Inferior parietal cortex (tissue), 1 donor: ENCODE data around the gene DMBT1.
"Not testable (repeated sequence)": the region's sequence is repeated elsewhere in the genome, so short reads cannot be mapped to it uniquely, and the experiment has no call there.

ENCODE experiments used
- DNase-seq: peaks from one replicate; pipeline ENCODE4 v3.0.0-alpha.2; 2016; ENCODE audit errors: extremely low spot score

DMBT1 gene

DNA sequence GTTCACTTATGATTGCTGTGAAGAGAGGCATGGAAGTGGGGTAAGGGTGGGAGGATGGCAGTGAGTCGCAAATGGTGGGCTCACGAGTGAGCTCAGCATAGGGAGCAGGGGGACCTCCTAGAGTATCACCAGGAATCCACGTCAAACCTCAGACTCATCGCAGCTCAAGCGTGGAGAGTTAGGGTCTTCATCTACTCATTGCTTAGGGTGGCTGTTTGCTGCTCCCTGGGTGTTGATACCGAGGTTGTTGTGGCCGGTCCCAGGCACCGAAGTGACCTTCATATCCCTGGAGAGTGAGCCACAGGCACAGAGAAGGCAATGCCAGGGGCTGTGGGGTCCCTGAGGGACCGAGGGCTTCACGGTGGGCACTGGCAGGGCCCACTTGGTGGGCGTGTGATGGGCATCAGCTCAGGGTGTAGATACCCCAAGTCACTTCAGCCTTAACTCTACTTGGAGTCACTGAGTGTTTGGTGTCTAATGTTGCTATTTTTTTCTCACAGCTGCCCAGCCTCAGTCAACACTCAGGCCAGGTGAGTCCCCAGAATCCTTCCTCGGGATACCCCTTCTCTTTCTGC, 16.8 kb downstream of the DMBT1 start:
- no peak for DNase-seq

- not testable (repeated sequence) for DNase-seq
These were observed 25.5 kb downstream of the DMBT1 start for GRCh38 chr10:122586070-122586469.

DNA sequence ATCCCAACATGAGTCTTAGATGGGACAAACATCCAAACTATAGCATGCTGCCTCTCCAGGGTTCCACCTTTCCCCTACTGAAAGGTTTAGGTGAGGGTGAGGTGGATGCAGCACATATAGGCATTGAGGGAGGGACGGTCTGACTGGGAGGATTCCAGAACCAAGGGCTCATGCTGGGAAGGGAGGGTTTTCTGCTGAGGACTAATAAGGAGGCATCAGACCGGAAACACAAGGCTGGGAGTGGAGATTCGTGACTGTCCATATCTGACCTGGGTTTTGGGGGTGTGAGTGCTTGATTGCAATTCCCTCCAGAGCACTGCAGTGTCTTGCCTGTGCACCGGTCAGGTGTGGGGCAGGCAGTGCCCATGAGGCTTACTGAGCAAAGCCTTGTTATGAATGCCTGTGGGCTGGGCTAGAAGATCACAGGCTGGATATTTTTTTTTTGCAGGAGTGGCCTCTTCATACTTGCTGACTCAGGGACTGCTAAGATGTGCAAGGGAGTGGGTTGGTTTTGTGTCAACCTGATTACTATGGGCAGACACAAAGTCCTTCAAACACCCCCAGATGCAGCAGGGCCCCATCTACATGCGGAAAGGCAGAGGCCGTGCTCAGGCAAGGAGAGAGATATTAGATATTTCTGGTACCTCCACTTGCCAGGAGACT, 26.7 kb downstream of the DMBT1 start:
- no peak for DNase-seq

- no peak for DNase-seq
These were observed 27.8 kb downstream of the DMBT1 start for GRCh38 chr10:122588381-122588780.

- no peak for DNase-seq
These were observed 29.6 kb downstream of the DMBT1 start for GRCh38 chr10:122590153-122590552.

GRCh38 chr10:122591736-122592135, 31.2 kb downstream of the DMBT1 start:
- no peak for DNase-seq

DNA sequence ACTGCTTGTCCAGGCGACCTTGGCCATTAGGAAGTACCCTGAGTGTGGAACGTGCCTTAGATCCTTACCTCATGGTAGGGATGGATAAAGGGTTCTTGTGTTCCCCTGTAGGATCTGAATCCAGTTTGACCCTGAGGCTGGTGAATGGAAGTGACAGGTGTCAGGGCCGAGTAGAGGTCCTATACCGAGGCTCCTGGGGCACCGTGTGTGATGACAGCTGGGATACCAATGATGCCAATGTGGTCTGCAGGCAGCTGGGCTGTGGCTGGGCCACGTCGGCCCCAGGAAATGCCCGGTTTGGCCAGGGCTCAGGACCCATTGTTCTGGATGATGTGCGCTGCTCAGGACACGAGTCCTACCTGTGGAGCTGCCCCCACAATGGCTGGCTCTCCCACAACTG, 31.6 kb downstream of the DMBT1 start:
- DNase-seq = no peak

DNA sequence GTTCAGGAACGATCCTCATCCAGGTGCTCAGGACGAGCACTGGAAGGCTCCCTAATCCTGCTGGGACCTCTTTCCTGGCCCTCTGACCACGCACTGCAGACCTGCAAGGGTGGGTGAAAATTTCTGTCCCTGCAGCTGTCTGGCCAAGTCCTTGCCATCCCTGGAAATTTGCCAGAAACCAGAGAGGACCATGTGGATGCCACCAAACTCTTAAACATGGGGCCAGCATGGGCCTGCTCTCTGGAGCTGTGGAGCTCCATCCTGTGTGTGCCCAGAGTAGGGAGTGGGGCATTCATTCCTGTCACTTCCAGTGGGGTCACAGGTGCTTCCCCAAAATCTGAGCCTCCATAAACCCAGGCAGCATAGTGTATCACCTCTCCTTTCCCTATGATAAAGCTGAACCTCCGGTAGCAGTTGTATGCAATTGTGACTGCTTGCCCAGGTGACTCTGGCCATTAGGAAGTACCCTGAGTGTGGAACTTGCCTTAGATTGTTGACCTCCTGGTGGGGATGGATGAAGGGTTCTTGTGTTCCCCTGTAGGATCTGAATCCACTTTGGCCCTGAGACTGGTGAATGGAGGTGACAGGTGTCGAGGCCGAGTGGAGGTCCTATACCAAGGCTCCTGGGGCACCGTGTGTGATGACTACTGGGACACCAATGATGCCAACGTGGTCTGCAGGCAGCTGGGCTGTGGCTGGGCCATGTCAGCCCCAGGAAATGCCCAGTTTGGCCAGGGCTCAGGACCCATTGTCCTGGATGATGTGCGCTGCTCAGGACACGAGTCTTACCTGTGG, 57.1 kb downstream of the DMBT1 start:
- no peak for DNase-seq

DNA sequence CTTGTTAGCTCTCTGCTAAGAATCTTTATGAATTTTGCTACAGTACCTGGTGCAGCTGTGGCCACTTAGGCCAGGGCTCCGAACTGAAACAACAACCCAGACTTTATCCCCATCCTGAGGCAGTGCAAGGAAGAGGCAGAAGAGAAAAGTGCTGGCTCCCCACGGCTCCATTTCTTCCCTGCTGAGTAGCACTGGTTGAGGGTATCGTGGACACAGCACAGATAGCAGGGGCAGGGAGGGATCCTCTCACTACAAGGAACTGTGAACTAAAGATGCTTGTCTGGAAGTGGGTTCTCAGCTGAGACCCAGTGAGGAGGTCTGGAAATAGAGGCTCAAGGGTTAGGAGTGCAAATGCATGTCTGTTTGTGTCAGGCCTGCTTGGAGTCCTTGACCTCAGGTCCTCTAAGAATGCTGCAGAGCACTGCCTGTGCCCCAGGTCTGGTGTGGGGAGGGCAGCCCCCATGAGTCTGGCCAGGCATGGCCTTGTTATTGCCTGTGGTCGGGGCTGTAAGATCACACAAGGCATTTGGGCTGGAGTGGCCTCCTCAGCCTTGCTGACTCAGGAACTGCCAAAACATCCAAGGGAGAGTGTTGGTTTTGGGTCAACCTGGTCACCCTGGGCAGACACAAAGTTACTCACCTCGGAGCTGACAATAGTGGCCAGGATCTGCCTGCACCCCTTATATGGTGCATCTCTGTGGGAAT, 58.1 kb downstream of the DMBT1 start:
- no peak for DNase-seq

DNA sequence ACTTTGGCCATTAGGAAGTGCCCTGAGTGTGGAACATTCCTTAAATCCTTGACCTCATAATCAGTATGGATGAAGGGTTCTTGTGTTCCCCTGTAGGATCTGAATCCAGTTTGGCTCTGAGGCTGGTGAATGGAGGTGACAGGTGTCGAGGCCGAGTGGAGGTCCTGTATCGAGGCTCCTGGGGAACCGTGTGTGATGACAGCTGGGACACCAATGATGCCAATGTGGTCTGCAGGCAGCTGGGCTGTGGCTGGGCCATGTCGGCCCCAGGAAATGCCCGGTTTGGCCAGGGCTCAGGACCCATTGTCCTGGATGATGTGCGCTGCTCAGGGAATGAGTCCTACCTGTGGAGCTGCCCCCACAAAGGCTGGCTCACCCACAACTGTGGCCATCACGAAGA, 60.4 kb downstream of the DMBT1 start:
- not testable (repeated sequence) for DNase-seq

GRCh38 chr10:122624546-122624945, 64.0 kb downstream of the DMBT1 start:
- DNase-seq = no peak

DNA sequence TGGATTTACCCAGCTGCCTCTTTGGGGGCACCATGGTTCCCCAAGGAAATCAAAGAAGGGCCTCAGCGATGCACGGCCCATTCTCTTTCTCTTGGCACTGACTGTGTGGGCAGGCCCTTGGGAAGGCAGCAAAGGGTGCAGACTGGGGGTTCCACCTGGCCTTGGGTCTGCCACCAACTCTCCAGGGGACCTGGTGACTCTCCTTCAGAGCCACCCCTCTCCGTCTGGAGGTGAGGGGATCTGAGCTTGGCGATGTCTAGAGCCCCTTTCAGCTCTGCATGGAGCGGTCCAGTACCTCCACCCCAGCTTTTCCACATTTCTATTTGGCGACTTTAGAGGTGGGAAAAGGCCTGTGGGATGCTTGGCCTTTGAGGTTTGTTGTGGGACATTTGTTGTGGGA, 70.0 kb downstream of the DMBT1 start:
- DNase-seq = no peak

GRCh38 chr10:122632031-122632430, 71.5 kb downstream of the DMBT1 start:
- no peak for DNase-seq

GRCh38 chr10:122632576-122632975, 72.0 kb downstream of the DMBT1 start:
- DNase-seq = no peak

- no peak for DNase-seq
These were observed 76.4 kb downstream of the DMBT1 start for GRCh38 chr10:122636953-122637352.

- DNase-seq = no peak
These were observed 76.8 kb downstream of the DMBT1 start for GRCh38 chr10:122637376-122637775.

DNA sequence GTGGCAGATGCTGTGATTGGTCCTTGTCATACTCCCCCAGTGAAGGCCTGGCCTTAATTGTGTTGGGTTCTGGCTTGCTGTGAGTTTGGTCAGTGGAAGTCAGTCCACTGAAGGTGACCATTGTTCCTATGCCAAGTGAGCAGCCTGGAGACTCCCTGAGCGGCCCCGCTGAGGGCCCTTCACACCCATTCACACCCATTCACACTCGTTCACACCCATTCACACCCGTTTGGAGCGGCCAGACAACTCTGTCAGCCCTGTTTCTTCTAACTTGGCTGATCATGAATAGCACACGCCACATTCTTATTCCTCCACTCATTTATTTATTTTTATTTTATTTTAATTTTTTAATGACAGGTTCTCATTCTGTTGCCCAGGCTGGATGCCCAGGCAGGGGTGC, 77.6 kb downstream of the DMBT1 start:
- DNase-seq = no peak

DNA sequence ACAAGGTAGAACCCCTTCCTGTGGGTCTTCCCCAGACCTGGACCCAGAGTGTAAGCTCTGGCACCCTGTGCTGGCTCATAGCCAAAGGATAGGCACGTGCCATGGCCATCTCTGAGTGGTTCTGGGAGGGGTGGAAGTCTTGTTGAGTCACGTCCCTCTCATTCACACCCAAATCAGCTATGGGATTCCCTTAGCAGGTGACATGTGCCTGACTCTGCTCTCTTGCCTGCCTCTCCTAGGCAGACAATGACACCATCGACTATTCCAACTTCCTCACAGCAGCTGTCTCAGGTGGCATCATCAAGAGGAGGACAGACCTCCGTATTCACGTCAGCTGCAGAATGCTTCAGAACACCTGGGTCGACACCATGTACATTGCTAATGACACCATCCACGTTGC, 79.2 kb downstream of the DMBT1 start:
- DNase-seq = no peak

DNA sequence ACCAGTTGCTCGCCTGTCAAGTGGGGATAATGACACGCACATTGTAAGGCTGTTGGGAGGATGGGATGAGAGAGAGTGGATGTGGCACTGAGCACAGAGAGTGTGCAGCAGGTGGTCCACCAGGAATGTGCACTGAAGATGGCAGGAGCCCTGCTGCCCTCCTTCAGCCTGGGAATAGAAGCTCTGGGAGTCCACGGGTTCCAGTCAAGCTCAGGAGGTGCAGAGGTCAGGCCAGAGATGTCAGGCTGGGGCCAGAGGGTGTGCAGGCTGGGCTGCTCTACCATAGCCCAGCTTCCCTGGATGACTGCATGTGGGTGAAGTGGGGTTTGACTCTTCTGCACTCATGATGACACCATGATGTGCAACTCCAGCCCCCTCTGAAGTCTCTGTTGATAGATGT, 80.4 kb downstream of the DMBT1 start:
- DNase-seq = no peak

GRCh38 chr10:122642726-122643605, 82.4 kb downstream of the DMBT1 start:
- no peak for DNase-seq

GRCh38 chr10:122643931-122644534, 83.5 kb downstream of the DMBT1 start:
- DNase-seq = no peak
